MV-4-11 (cell line): ENCODE measurements around the gene MAGI1.

Experiments used
- DNase-seq: peaks from one replicate; lab custom pipeline; 2025; lab: John Stamatoyannopoulos, UW

The MAGI1 gene

GRCh38 chr3:65479990-65480389 lies 558.7 kb downstream of the MAGI1 start:
- no peak for DNase-seq

DNA sequence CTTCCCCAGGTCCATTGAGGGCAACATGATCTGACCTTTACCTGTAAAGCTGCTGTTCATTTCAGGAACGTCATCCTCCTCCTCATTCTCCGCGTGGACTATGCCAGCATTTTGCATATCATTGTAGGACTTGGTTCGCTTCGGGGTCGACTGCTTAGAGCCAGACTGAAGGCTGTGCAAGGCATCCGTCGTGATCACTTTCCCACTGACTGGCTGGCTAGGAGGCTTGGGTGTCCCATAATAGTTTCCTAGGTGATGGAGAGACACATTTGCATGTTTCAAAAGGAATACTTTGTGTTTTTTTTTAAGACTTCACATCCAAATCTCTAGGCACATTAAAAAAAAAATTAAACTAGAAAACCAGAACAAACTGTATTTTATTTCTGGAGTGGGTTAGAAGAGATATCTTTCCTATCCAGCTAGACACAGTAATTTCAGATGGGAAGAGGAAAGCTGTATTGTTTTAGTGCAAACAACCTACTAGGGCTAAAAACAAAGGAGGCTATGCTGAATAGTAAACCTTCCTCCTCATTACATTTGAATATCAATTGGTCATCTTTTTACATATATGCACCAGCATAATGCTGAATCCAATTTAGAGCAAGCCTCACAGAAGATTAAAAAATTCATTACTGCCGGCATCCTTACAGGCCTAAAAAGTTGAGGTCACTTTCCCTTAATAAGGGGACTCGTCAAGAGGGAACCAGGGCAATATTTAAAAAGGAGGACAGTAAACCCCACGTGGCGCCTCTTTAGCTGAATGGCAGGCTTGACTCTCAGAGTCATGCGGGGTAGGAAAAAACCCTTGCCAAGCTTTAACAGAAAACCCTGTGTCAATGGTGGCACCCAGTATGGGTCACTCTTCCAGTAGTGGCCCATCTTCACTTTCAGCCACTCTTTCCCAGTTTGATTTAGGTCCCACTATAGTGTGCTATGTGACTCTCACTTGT lies 559.9 kb downstream of the MAGI1 start:
- no peak for DNase-seq

- no peak for DNase-seq
These were observed 565.0 kb downstream of the MAGI1 start for GRCh38 chr3:65473736-65474135.

- DNase-seq: no peak
These were observed 566.2 kb downstream of the MAGI1 start for GRCh38 chr3:65472501-65472900.

GRCh38 chr3:65466300-65466988 lies 572.3 kb downstream of the MAGI1 start:
- no peak for DNase-seq

DNA sequence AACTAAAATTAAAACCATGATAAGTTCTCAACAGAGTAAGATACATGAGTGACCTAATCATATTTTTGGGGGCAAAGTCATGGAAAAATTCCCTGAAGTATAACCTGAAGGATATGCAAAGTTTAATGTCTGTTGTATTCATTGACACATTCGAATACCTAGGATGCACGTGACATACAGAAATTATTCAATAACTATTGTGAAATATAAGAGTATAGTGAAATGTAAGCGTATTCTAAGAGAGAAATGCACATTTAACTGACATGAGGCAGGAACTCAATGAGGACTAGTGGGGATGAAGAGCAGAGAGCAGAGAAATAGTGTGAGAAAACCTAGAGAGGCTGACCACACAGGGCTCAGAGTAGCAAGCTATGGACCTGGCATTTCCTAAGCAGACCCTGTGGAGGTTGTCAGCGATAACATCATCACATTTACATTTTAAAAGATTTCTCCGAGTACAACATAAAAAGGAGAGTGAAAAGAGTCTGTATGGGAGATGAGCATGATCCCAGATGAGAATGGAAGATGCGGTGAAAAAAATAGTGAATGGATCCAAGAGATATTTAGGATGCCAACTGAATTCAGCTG lies 588.8 kb downstream of the MAGI1 start:
- DNase-seq: no peak

DNA sequence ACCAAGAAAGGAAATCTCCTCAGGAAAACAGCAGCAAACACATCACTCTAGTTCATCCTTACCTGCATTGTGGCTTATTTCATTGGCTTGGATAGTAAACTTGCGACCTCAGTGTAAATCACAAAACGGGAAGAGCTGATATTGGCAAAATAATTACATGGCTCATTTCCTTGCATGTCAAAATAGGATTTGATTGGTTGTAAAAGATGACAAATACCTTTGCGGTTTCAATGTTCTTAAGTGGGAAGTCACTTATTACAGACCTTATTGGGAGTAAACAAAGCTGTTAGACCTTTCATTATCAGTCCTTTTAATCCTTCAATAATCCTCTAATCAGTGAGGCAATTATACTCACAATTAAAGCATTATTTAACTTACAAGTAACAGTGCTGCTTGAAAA lies 590.6 kb downstream of the MAGI1 start:
- no peak for DNase-seq

DNA sequence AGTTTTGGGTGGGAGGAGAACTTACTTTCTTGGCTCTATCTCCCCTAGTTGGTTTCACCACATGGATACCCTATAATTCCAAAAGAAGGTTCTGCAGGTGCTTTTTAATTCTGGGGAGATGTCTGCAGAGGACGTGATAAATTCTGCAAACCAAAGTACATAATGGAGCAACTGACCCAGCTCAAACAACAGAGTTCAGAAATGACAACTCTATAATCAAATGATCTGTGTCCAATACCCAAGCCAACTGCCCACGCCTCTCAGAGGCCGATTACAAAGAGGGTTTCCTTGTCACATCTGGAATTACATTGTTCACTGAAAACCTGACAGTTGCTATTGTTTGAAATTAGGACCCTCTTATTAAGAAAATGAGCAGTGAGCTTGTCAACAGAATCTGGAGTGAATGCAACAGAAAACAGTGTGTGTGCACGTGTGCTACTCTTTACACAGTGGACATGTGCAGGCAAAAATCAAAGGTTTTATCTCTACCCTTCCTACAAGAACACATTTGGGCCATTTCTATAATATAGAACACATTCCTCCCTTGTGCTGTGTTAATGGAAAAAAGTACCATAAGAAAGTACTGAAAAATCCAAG lies 593.0 kb downstream of the MAGI1 start:
- DNase-seq: no peak

- DNase-seq: no peak
These were observed 594.3 kb downstream of the MAGI1 start for GRCh38 chr3:65444447-65444815.

GRCh38 chr3:65443739-65444446 lies 594.8 kb downstream of the MAGI1 start:
- DNase-seq: no peak

GRCh38 chr3:65439641-65440284 lies 599.0 kb downstream of the MAGI1 start:
- no peak for DNase-seq

GRCh38 chr3:65438612-65439011 lies 600.1 kb downstream of the MAGI1 start:
- DNase-seq: no peak

- DNase-seq: no peak
These were observed 600.6 kb downstream of the MAGI1 start for GRCh38 chr3:65438096-65438495.

DNA sequence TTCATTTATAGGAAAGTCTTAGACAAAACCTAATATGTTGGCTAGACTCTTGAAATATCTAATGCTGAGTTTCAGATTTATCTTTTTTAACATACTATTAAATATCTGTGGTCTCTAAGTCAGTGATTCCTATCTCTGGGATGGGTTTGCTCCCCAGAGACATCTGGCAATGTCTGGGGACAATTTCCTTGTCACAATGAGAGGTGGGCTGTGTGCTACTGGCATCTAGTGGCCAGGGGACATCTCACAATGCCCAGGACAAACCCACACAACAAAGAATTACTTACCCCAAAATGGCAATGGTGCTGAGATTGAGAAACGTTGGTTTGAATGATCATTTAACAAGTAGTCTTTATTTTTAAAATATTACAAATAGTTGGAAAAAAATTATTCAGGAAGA lies 602.1 kb downstream of the MAGI1 start:
- no peak for DNase-seq

DNA sequence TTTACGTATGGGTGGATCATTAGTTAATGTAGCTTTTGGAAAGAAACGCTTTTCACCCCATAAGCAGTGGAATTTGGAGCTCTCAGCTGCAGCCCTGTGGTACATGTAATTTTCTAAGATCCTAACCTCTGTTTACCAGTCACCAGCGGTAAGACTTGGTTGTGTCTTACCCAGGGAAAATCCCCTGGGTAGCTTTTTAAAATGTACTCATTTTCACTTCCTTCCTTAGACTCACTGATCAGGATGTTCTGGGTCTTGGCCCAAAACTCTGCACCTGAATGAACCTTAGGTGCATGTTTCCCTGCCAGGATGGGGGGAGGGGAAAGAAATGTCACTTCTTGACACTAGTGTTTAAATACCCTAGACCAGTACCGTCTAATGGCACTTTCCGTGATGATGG lies 605.2 kb downstream of the MAGI1 start:
- DNase-seq: no peak

GRCh38 chr3:65432388-65433003 lies 606.2 kb downstream of the MAGI1 start:
- no peak for DNase-seq

- DNase-seq: no peak
These were observed 612.8 kb downstream of the MAGI1 start for GRCh38 chr3:65425880-65426279.

DNA sequence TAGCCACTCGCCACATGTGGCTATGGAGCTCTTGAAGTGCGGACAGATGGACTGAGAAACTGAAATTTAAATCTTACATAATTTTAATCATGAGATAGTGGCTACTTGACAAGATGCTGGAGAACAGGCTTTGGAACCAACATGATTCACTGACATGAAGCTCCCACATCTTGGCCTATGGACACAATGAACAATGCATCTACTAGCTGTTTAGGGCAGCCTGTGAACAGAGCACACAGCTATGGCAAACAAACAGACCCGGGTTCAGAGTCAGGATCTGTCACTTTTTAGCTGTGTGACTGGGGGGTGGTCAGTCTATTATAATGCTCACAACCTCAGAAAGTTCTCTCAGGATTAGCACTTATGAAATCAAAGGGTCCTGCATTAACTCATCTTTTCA lies 616.6 kb downstream of the MAGI1 start:
- DNase-seq: no peak

DNA sequence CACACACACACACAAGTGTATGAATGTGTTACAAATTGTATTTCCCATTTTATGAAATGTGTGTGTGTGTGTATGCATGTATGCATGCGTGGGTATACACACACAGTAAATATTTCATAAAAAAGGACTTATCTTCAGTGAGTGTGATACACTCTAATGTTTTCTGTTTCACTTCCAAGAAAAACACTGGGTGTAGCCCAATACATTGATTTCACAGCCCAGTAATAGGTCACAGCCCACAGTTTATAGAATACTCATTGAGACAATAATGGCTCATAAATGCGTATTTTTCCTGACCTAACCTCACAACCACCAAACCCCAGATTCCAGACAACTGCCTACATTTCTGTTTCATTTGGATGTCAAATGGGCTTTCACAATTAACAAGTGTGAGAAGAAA lies 619.5 kb downstream of the MAGI1 start:
- no peak for DNase-seq

DNA sequence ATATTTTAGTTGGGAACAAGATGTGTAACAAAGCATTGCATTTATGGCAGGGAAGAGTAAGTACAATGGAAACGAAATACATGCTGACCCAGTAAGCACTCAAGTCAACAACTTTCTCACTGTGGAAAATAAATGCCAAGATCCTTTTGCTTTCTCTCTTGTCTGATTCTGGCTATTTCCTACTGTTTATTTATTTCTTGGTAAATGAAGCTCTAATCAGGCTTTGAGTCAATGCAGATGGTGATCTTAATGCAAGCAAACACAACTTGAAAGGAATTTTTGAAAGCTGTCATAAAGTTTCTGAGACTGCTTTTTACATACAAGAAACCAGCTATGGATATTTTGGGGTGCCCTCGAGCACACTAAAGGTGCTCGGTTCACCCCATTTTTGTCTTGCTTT lies 624.8 kb downstream of the MAGI1 start:
- DNase-seq: no peak

GRCh38 chr3:65412588-65412987 lies 626.1 kb downstream of the MAGI1 start:
- DNase-seq: no peak
